MG63 (cell line): ENCODE results near the gene MGAT4A. TPM values are rescaled to one million over a fixed set of nuclear protein-coding genes. Genes with fewer than 3 reads are reported as not detected.
A peak's percentile ranks its signal among the peaks of the same experiment; 100 is the strongest.
"Not testable (repeated sequence)": the region's sequence is repeated elsewhere in the genome, so short reads cannot be mapped to it uniquely, and the experiment has no call there.

Experiments
- DNase-seq: peaks from one replicate; pipeline ENCODE4 v3.0.0-alpha.2; 2020
- H3K27me3 ChIP-seq: fragments of 250-450 bp; sonication (Bioruptor Pico); 2 replicates; pipeline ENCODE4 v1.5.1; 2020; ENCODE audit warnings: mild to moderate bottlenecking, moderate library complexity
- H3K36me3 ChIP-seq: fragments of 250-450 bp; sonication (Bioruptor Pico); 2 replicates; pipeline ENCODE4 v1.5.1; 2020; ENCODE audit warnings: mild to moderate bottlenecking, moderate library complexity
- H3K4me3 ChIP-seq: fragments of 250-450 bp; sonication (Bioruptor Pico); 2 replicates; pipeline ENCODE4 v1.5.1; 2020; ENCODE audit warnings: mild to moderate bottlenecking, moderate library complexity
- H3K9me3 ChIP-seq: fragments of 250-450 bp; sonication (Bioruptor Pico); 2 replicates; pipeline ENCODE4 v1.5.1; 2020; ENCODE audit warnings: mild to moderate bottlenecking, moderate library complexity
- total RNA-seq: library from RNA; depleted of rRNA; stranded (reverse); fragments of >200 nt; shearing (Covaris generic); gene quantifications from 2 replicates; pipeline ENCODE4 v1.2.3, GENCODE V29; 2014; ENCODE audit warnings: low replicate concordance

MGAT4A gene
- total RNA-seq, 1 experiment from 2014 or later = 2.2 TPM

- no peak for DNase-seq
- no peaks in the 10 kb centered on the region for H3K36me3 ChIP-seq
Observed at GRCh38 chr2:98743835-98744234, 12.9 kb upstream of the MGAT4A start.

GRCh38 chr2:98739020-98739419, 8.1 kb upstream of the MGAT4A start:
- no peak for DNase-seq
- no peaks in the 10 kb centered on the region for H3K36me3 ChIP-seq
- H3K27me3 ChIP-seq = 0 out of 2 replicates have a peak, but pooled peaks cover 2% of the 10 kb centered on the region
- H3K9me3 ChIP-seq = no peaks in the 10 kb centered on the region
- no peak overlapping the region for H3K4me3 ChIP-seq

More at GRCh38 chr2:98743835-98744234, 12.9 kb upstream of the MGAT4A start:
- H3K27me3 ChIP-seq = 0 out of 2 replicates have a peak, but pooled peaks cover 2% of the 10 kb centered on the region
- no peaks in the 10 kb centered on the region for H3K9me3 ChIP-seq
- no peak overlapping the region for H3K4me3 ChIP-seq

GRCh38 chr2:98738304-98738703, 7.4 kb upstream of the MGAT4A start:
- H3K36me3 ChIP-seq = no peaks in the 10 kb centered on the region
- 0 out of 2 replicates have a peak, but pooled peaks cover 2% of the 10 kb centered on the region for H3K27me3 ChIP-seq
- H3K9me3 ChIP-seq = no peaks in the 10 kb centered on the region
- no peak overlapping the region for H3K4me3 ChIP-seq
- DNase-seq = no peak

GRCh38 chr2:98737848-98738247, 6.9 kb upstream of the MGAT4A start:
- DNase-seq = no peak
- H3K9me3 ChIP-seq = no peaks in the 10 kb centered on the region
- H3K36me3 ChIP-seq = no peaks in the 10 kb centered on the region
- no peak overlapping the region for H3K4me3 ChIP-seq
- 0 out of 2 replicates have a peak, but pooled peaks cover 2% of the 10 kb centered on the region for H3K27me3 ChIP-seq

- Histone ChIP-seq H3K4me3 (no peak overlapping the region), H3K36me3 (no peaks in the 10 kb centered on the region), H3K9me3 (no peaks in the 10 kb centered on the region), H3K27me3 (peaks cover 9% of the 10 kb centered on the region)
- no peak for DNase-seq
Observed at GRCh38 chr2:98736464-98736889, 5.5 kb upstream of the MGAT4A start.

GRCh38 chr2:98734823-98735260, 3.9 kb upstream of the MGAT4A start:
- DNase-seq = no peak
- peaks cover 12% of the 10 kb centered on the region for H3K27me3 ChIP-seq
- no peak overlapping the region for H3K4me3 ChIP-seq
- H3K36me3 ChIP-seq = no peaks in the 10 kb centered on the region
- H3K9me3 ChIP-seq = no peaks in the 10 kb centered on the region

- DNase-seq = no peak
- Histone ChIP-seq H3K4me3 (no peak overlapping the region), H3K9me3 (no peaks in the 10 kb centered on the region), H3K27me3 (peaks cover 15% of the 10 kb centered on the region), H3K36me3 (no peaks in the 10 kb centered on the region)
Observed at GRCh38 chr2:98734162-98734561, 3.2 kb upstream of the MGAT4A start.

- Histone ChIP-seq H3K36me3 (no peaks in the 10 kb centered on the region), H3K4me3 (no peak overlapping the region), H3K27me3 (peaks cover 15% of the 10 kb centered on the region), H3K9me3 (no peaks in the 10 kb centered on the region)
- no peak for DNase-seq
Observed at GRCh38 chr2:98732430-98733051, 1.6 kb upstream of the MGAT4A start.

- H3K27me3 ChIP-seq = peaks cover 15% of the 10 kb centered on the region
- H3K36me3 ChIP-seq = no peaks in the 10 kb centered on the region
- no peaks in the 10 kb centered on the region for H3K9me3 ChIP-seq
- DNase-seq = no peak
- peak overlapping the region; percentile 45 for H3K4me3 ChIP-seq
Observed at GRCh38 chr2:98731894-98732349, 990 bp upstream of the MGAT4A start.

GRCh38 chr2:98730707-98731040, 258 bp downstream of the MGAT4A start:
- no peaks in the 10 kb centered on the region for H3K9me3 ChIP-seq
- peak; percentile 48 for DNase-seq
- H3K27me3 ChIP-seq = peaks cover 15% of the 10 kb centered on the region
- peak overlapping the region; percentile 31 for H3K4me3 ChIP-seq
- no peaks in the 10 kb centered on the region for H3K36me3 ChIP-seq

GRCh38 chr2:98730053-98730706, 752 bp downstream of the MGAT4A start:
- Histone ChIP-seq H3K4me3 (peak overlapping the region; percentile 31), H3K36me3 (no peaks in the 10 kb centered on the region), H3K9me3 (no peaks in the 10 kb centered on the region), H3K27me3 (peaks cover 15% of the 10 kb centered on the region)
- DNase-seq = no peak

GRCh38 chr2:98729652-98730051, 1.3 kb downstream of the MGAT4A start:
- H3K36me3 ChIP-seq = no peaks in the 10 kb centered on the region
- no peak for DNase-seq
- no peaks in the 10 kb centered on the region for H3K9me3 ChIP-seq
- peak overlapping the region; percentile 31 for H3K4me3 ChIP-seq
- peaks cover 15% of the 10 kb centered on the region for H3K27me3 ChIP-seq

GRCh38 chr2:98728088-98728718, 2.7 kb downstream of the MGAT4A start:
- not testable (repeated sequence) for H3K9me3 ChIP-seq, DNase-seq, H3K36me3 ChIP-seq, H3K4me3 ChIP-seq
- peaks cover 15% of the 10 kb centered on the region for H3K27me3 ChIP-seq

GRCh38 chr2:98727369-98728087, 3.4 kb downstream of the MGAT4A start:
- DNase-seq = no peak
- Histone ChIP-seq H3K27me3 (peaks cover 15% of the 10 kb centered on the region), H3K36me3 (no peaks in the 10 kb centered on the region), H3K4me3 (no peak overlapping the region), H3K9me3 (no peaks in the 10 kb centered on the region)

GRCh38 chr2:98726735-98727368, 4.1 kb downstream of the MGAT4A start:
- no peak for DNase-seq
- H3K9me3 ChIP-seq = no peaks in the 10 kb centered on the region
- no peak overlapping the region for H3K4me3 ChIP-seq
- peaks cover 8% of the 10 kb centered on the region for H3K27me3 ChIP-seq
- no peaks in the 10 kb centered on the region for H3K36me3 ChIP-seq

GRCh38 chr2:98726205-98726604, 4.7 kb downstream of the MGAT4A start:
- no peaks in the 10 kb centered on the region for H3K36me3 ChIP-seq
- H3K4me3 ChIP-seq = no peak overlapping the region
- peaks cover 8% of the 10 kb centered on the region for H3K27me3 ChIP-seq
- no peak for DNase-seq
- no peaks in the 10 kb centered on the region for H3K9me3 ChIP-seq
